ENCODE measurements around the gene PTPMT1. TPM values are rescaled to one million over a fixed set of nuclear protein-coding genes. Genes with fewer than 3 reads are reported as not detected.

The PTPMT1 gene
- total RNA-seq, 4 donors from 2014 or later = 109 to 208 (median 121) TPM

- no peak for TF ChIP-seq CTCF (IDR thresholded peaks at IDR 0.05; ENCODE audit: low read depth)
These were observed 5.4 kb downstream of the PTPMT1 start for GRCh38 chr11:47570651-47571356.

GRCh38 chr11:47571357-47571729 lies 5.9 kb downstream of the PTPMT1 start:
- no peak for TF ChIP-seq CTCF (IDR thresholded peaks at IDR 0.05; ENCODE audit: low read depth)

GRCh38 chr11:47571895-47572294 lies 6.5 kb downstream of the PTPMT1 start:
- no peak for TF ChIP-seq CTCF (IDR thresholded peaks at IDR 0.05; ENCODE audit: low read depth)

GRCh38 chr11:47572715-47573255 lies 7.4 kb downstream of the PTPMT1 start:
- TF ChIP-seq CTCF (IDR thresholded peaks at IDR 0.05; ENCODE audit: low read depth) = no peak

- no peak for TF ChIP-seq CTCF (IDR thresholded peaks at IDR 0.05; ENCODE audit: low read depth)
These were observed 7.9 kb downstream of the PTPMT1 start for GRCh38 chr11:47573321-47573720.

- no peak for TF ChIP-seq CTCF (IDR thresholded peaks at IDR 0.05; ENCODE audit: low read depth)
These were observed 12.2 kb downstream of the PTPMT1 start for GRCh38 chr11:47577460-47578041.
